Islet of Langerhans (tissue), 1 donor: ENCODE results near the gene UBXN2A.
"Not testable (repeated sequence)": the region's sequence is repeated elsewhere in the genome, so short reads cannot be mapped to it uniquely, and the experiment has no call there.

ENCODE experiments used
- FAIRE-seq: peaks from one replicate; lab custom pipeline; 2011; peaks lifted over from hg19 to GRCh38; lab: Jason Lieb, UNC

Gene UBXN2A

DNA sequence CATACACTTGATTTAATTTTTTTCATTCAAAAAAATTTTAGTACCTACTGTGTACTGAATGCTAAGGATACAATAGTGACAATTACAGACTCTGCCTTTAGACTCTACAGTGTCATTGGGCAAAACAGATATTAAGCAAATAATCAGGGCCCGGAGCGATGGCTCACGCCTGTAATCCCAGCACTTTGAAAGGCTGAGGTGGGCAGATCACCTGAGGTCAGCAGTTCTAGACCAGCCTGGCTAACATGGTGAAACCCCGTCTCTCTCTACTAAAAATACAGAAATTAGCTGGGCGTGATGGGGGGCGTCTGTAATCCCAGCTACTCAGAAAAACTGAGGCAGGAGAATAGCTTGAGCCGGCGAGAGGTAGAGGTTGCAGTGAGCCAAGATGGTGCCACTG is 1.4 kb downstream of the UBXN2A start:
- FAIRE-seq: no peak

DNA sequence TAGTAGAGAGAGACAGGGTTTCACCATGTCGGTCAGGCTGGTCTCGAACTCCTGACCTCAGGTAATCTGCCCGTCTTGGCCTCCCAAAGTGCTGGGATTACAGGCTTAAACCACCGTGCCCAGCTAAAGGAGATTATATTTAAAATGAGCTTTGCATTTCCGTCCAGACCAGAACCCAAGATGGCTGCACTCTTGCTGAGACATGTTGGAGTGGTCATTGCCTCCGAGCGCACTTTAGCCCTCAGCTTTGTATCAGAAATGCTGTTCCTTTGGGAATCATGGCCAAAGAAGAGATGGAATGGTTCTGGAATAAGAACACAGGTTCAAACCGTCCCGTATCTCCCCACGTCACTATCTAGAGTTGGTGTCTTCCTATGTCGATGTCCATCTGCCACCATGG is 3.4 kb downstream of the UBXN2A start:
- no peak for FAIRE-seq

DNA sequence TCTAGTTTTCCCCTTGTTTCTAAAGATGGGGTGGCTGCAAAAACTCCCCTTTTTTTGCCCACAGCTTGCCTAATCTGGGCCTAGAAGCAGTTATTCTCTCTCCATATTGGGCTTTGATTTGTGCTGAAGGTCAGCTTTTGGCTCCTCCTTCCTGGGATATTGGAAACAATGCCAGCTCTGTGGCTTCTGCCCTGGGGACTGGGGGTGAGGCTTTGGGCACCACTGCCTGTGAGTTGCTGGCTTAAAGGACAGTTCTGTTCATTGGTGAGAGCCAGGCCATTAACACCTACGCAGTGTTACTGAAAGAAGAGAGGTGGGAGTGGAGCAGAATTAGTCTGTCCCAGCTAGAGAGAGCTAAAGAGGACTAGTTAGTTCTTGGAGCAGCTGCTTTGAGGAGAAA is 4.3 kb downstream of the UBXN2A start:
- no peak for FAIRE-seq

DNA sequence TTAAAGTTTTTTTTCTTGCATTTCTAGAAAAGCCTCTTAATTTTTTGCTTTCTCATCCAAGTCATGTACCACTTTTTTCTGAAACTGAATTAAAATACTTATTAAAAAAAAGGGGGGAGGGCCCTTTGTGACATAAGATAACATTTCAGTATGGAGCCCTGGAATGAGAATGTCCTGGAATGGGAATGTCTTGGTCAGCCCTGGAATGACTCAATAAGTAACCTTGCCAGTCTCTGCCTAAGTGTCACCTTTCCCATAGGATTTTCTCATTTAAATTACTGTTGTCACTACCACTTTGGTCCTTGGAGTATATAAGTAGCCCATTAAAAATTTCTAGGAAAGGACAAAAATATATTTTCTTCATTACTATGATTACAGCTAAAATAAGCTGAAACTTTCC is 4.7 kb downstream of the UBXN2A start:
- no peak for FAIRE-seq

DNA sequence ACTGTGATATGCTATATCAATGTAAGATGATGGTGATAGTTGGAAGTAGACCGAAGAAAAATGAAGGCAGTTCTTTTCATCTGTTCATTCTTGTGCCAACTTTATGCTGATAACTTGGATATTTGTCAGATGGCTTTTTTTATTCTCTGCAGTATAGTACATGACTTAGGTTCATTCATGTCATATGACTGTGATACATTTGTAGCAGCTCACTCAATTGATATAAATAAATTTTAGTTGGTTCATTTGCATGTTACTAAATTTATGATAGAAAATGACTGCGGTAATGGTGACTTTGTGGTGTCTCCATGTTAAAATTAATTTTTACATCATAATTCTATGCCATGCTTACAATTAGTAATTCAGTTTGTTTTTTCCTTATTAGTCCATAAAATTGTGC is 7.1 kb downstream of the UBXN2A start:
- no peak for FAIRE-seq

DNA sequence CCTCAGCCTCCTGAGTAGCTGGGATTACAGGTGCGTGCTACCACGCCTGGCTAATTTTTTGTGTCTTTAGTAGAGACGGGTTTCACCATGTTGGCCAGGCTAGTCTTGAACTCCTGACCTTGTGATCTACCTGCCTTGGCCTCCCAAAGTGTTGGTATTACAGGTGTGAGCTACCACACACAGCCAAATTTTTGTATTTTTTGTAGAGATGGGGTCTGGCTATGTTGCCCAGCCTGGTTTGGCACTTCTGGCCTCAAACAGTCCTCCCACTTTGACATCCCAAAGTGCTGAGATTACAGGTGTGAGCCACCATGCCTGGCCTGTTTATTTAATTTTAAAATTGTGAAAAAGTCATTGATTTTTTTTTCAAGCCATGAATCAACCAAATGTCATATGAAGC is 12.3 kb downstream of the UBXN2A start:
- FAIRE-seq: not testable (repeated sequence)

DNA sequence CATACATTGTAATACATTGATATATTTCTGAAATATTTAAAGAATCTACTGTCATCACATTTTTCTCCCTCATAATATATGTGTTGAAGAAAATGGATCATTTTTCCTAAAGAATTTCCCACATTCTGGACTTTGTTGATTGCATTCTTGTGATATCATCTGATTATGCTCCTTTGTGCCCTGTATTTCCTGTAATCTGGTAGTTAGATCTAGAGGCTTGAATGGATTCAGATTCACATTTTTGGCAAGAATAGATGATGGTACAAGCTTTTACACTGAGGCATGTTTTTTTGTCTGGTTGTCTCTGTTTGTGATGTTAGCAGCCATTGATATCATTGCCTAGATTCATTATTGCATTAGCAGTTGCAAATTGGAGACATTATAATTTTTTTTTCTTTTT is 13.4 kb downstream of the UBXN2A start:
- FAIRE-seq: no peak

DNA sequence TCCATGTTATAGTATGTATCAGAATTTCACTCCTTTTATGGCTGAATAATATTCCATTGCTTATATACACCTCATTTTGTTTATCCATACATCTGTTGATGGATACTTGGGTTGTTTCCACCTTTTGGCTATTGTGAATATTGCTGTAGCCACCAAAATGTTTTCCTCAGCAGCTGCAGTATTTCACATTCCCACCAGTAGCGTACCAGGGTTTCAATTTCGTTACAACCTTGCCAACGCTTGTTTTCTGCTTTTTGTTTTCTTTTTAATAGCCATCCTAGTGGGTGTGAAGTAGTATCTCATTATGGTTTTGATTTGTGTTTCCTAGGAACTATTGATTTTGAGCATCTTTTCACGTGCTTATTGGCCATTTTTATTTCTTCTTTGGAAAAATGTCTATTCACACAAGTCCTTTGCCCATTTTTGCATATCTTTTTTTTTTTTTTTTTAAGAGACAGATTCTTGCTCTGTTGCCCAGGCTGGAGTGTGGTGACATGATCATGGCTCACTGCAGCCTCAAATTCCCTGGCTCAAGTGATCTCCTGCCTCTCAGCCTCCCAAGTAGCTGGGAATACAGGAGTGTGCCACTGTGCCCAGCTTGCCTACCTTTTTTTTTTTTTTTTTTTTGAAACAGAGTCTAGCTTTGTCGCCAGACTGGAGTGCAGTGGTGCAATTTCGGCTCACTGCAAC is 14.2 kb downstream of the UBXN2A start:
- FAIRE-seq: no peak

DNA sequence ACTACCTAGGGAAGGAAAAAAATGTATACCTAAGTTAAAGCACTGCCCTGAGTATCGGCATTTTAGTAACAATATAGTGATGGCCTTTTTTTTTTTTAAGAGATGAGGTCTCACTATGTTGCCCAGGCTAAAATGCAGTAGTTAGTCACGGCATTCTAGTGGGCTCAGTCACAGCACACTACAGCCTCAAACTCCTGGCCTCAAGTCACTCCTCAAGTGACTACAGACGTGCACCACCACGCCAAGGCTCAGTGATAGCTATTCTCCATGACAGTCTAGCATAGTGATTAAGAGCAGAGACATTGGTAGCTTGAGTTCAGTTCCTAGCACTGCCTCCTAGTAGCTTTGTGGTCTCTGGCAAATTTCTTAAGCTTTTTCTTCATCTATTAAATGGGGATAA is 27.6 kb downstream of the UBXN2A start:
- FAIRE-seq: no peak

DNA sequence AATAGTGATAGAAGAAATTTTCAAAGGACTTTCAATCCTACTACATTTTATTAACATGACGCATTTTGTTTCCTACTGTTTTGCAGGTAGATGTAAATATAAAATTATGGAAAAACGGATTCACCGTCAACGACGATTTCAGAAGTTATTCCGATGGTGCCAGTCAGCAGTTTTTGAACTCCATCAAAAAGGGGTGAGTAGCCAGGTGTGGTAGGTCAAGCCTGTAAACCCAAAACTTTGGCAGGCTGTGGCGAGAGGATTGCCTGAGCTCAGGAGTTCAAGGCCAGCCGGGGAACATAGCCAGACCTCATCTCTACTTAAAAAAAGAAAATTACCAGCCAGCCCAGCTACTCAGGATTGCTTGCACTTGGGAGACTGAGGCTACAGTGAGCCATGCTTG is 36.6 kb downstream of the UBXN2A start:
- FAIRE-seq: no peak

DNA sequence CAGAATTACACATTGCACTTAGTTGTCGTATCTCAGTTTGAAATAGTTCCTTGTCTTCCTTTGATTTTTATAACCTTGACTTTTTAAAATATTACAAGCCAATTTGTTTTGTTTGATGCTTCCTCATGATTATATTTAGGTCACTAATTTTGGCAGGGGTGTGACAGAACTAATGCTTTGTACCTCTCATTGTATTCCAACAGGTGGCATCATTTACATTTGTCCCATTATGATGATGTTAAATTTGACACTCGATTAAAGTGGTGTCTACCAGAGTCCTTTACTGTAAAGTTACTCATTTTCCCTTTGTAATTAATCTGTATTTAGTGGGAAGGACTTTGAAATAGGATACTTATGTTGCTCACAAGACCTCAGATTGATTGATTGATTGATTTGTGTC is 48.1 kb downstream of the UBXN2A start:
- FAIRE-seq: no peak

DNA sequence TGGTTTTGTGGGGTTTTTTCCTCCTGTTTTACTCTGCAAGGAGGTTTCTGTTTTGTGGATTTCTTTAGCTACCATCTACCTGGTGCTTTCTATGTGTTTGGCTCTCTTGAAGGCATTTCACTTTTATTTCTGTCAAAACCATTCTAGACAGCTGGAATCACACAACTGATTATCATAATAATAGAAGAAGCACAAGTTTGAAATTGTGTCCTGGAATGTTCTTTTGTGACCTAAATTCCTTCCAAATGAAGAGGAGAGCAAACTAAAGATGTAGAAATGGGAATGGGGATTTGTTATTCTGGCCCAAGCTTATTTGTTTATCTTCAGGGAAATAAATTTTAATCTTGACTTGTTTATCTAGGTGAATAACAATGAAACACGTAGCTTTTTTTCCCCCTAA is 52.7 kb downstream of the UBXN2A start:
- no peak for FAIRE-seq

DNA sequence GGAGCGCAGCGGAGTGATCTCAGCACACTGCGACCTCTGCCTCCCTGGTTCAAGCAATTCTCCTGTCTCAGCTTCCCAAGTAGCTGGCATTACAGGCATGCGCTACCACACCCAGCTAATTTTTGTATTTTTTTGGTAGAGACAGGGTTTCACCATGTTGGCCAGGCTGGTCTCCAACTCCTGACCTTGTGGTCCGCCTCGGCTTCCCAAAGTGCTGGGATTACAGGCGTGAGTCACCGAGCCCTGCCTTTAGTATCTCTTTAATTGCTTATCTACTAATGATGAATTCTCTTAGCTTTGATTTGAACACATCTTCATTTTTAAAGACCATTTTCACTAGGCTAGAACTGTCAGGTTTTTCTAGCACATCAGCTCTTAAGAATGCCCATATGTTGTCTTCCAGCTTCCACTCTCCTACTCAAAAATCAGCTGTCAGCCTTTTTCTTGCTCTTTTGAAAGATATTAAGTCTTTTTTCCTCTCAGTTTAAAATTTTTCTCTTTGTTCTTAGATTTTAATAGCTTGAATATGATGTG is 53.5 kb downstream of the UBXN2A start:
- no peak for FAIRE-seq

DNA sequence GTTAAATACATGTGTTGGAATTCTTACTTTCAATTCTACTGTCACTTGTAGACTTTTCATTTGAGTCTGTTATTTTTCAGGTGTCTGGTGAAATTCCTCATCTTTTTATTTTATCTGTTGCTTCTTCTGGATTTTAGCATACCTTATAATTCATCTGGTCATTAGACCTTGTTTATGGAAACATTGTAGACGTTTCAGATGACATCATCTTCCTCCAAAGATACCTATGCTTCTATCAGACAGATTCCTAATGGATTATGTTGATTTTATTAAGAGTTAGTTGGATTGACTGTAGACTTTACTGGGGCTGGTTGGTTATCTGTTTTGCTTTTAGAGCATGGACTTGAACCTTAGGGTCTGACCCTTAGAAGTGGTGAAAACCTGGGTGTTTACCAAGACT is 54.3 kb downstream of the UBXN2A start:
- FAIRE-seq: no peak

DNA sequence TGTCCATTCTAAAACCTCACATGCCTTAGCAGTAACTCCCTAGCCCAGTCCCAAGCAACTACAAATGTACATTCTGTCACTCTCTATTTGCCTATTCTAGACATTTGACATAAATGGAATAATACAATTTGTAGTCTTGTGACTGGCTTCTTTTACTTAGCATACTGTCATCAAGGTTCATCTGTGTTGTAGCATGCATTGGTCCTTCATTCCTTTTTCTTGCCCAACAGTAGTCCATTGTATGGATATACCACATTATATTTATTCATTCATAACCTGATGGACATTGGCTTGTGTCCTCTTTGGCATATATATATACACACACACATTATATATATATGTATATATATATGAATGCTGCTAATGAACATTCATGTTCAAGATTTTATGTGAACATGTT is 67.4 kb downstream of the UBXN2A start:
- FAIRE-seq: no peak

DNA sequence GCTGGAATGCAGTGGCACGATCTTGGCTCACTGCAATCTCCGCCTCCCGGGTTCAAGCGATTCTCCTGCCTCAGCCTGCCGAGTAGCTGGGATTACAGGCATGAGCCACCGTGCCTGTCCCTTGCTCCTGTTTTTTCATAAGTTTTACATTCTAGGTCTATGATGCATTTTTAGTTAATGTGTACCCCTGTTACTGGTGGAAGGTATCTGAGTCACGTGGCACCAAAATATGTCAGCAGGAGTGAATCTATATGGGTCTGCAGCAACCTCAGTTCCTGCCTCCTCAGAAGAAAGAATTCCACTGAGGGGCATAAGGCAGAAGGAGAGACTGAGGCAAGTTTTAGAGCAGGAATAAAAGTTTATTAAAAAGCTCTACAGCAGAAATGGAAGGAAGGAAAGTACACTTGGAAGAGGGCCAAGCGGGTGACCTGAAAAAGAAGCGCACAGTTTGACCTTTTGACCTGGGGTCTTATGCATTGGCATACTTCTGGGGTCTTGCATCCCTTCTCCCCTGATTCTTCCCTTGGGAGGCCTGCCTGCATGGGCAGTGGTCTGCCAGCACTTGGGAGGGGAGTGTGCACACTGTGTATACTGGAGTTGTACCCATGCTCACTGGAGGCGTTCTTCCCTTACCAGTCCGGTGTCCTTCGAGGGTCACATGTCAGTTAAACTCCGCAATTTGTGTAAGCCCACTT is 68.6 kb downstream of the UBXN2A start:
- no peak for FAIRE-seq

DNA sequence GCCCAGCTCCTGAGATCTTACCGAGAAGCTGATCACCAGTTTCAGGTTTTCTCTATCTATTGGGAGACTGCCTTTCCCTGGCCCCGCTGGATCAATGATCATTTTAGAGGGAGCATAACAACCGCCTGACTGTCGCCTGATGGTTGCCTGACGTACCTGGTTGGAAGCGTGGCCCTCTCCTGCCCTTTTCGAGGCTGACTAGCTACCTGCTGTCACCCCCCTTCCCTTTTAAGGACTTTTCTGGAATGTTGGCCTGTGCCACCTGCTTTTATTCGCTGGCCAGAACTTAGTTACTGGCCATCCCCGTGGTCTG is 69.1 kb downstream of the UBXN2A start:
- no peak for FAIRE-seq

DNA sequence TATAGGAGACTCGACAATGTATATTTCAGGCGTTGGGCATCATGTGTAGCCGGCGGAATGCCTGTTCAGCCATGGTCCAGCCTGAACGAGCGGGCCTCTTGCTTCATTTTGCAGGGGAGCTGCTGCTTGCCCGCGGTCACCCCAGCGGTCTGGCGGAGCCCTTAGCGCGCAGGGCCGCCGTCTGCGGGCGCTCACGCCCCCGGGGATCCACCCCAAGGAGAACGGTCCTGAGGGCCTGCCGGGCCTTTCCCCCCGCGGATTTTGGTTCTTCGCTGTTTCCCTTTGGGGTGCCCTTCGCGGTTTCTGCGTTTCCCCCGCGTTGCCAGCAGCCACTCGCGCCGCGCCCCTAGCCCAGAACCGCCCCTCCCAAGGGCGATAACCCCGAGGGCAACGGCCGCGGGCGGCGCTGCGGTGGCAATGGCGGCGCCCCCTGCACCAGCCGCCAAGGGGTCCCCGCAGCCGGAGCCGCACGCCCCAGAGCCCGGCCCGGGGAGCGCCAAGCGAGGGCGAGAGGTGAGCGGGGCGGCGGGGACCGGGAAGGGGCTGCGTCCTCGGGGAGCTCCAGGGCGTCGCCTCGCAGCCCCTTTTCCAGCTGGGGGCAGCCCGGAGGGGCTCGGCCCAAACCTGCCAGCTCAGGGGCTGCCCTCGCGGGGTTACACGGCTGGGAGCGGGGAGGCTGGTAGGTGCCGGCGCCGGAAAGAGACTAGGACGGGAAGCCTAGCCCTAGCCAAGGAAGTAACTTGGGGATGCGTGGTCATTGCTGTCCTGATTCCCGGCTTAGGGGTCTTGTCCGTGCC is 69.6 kb downstream of the UBXN2A start, which contains the start of gene MFSD2B:
TSS of gene MFSD2B (plus strand) at position 406 of the 797 bp plus-strand sequence. CDS start at position 418, 12 bp downstream.
- FAIRE-seq: no peak

DNA sequence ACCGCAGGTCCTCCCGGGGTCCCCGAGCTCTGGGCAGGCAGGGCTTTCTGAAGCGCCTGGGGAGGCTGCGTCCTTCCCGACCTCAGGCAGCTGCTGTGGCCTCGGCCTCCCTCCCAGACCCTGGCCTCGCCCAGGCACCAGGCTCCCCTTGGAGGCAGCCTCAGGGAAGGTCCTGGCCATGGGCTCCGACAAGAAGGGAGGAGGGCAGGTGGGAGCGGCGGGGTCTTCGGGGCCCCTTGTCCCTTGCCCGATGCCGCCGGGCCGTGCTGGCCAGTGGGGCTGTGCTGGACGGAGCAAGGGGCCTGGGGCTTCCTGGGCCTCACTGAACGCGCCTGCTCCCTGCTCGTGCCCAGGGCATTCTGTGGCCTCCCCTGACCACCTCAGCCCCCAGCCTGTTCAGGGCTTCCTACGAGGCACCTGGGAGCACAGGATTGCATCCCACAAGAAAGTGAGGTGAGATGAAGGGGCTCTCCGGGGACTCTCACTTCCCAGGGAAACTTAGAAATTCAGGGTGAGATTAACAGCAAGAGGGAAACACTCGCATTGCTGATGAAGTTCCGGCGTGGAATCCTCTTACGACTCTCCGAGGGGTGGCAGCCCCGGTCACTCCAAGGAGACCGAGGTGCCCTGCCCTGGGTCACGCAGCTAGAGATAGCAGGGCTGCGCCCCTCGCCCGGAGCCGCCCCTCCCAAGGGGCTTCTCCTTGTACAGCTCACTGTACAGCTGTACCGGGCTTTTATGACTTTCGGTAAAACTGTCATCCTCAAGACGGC is 70.4 kb downstream of the UBXN2A start:
- no peak for FAIRE-seq

DNA sequence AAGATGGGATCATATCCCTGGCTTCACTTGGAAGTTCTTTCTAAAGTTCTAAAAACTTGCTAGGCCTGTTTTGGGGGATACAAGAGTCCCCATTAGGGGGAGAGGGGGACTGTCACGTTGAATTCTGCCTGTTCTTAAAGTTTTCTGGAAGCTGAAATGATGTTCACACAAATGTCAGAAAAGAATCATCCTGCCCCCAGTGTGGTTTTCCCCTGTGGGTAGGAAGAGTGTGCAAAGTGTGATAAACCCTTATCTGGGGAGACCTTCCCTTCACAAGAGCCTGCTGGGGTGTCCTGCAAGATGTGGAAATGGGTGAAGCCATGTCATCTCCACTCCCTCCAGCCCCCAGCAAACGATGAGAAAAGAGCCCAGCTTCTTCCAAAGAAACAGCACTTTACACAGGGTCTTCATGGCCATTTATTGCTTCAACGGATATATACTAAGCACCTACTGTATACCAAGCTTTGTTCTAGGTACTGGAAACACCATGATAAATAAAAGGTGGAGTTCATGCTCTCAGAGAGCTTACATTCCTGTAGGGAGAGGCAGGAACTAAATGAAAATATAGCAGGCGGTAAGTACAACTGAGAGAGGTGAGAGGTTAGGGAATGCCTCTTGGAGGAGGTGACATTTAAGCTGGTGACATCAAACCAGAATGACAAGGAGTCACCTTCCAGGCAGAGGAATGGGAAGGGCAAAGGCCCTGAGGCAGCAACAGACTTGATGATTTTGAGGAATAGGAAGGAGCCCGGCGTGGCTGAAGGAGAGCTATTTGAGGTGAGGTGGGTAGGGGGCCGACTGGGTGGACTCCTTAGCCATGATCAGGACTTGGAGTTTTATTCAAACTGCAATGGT is 71.2 kb downstream of the UBXN2A start:
- FAIRE-seq: no peak

DNA sequence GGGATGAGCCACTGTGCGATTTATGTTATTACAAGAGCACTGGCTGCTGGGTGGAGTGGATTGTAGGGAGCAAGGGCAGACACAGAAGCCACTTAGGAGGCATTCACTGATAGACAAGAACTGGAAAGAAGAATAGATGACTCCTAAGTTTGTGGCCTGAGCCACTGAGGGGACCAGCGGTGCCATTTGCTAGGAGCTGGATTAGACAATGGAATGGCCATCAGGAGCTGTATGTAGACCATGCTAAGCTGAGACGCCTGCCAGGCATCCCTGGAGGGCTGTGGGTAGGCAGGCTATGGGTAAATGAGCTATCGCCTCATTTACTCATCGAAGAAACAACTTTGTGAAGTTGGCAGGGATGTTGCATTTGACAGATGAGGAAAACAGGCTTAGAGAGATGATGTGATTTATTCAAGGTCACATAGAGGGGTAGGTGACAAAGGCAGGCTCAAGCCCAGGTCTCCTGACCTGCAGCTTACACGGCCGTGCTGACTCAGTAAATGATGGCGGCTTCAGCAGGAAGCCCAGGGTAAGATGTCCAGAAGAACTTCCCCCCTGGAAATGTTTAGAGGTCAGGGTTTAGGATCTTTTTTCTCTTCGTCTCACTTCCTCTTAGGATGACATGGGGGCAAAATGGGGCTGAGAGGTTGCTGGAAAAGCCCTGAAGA is 72.4 kb downstream of the UBXN2A start:
- FAIRE-seq: no peak
